ENCODE measurements around the gene TSSK2. TPM values are rescaled to one million over a fixed set of nuclear protein-coding genes. Genes with fewer than 3 reads are reported as not detected.
"Not testable (repeated sequence)": the region's sequence is repeated elsewhere in the genome, so short reads cannot be mapped to it uniquely, and the experiment has no call there.

Gene TSSK2
- polyA plus RNA-seq, 2 donors: 0.05 to 0.06 TPM

- 88% methylated on average over 11 of the region's 11 CpGs for WGBS, 2 donors
- not testable (repeated sequence) for H3K4me3 ChIP-seq (ENCODE audit: low read depth in 1 of 2, low read length in 2 of 2); H3K4me1 ChIP-seq (ENCODE audit: control insufficient read depth in 2 of 2, insufficient read depth in 2 of 2, low read length in 1 of 2); H3K27ac ChIP-seq (ENCODE audit: low read depth in 2 of 2, low read length in 1 of 2); H3K36me3 ChIP-seq (ENCODE audit: control insufficient read depth in 2 of 2, insufficient read depth in 2 of 2, low read length in 1 of 2); H3K9me3 ChIP-seq (ENCODE audit: control insufficient read depth in 2 of 2, insufficient read depth in 1 of 2, low read depth in 1 of 2, low read length in 1 of 2); H3K27me3 ChIP-seq (ENCODE audit: control insufficient read depth in 1 of 2, insufficient read depth in 2 of 2, low read length in 2 of 2)
Measured at GRCh38 chr22:19158649-19159048, 27.5 kb downstream of the TSSK2 start.

- no peak overlapping the region for H3K27ac ChIP-seq (ENCODE audit: low read depth in 2 of 2, low read length in 1 of 2)
- peaks cover 0 to 4% of the 10 kb centered on the region in 2 donors for H3K27me3 ChIP-seq (ENCODE audit: control insufficient read depth in 1 of 2, insufficient read depth in 2 of 2, low read length in 2 of 2)
- peaks cover 0 to 2% of the 10 kb centered on the region in 2 donors for H3K4me1 ChIP-seq (ENCODE audit: control insufficient read depth in 2 of 2, insufficient read depth in 2 of 2, low read length in 1 of 2)
- no peak overlapping the region for H3K4me3 ChIP-seq (ENCODE audit: low read depth in 1 of 2, low read length in 2 of 2)
- 95% methylated on average over 6 of the region's 6 CpGs for WGBS, 2 donors
- no peaks in the 10 kb centered on the region for H3K9me3 ChIP-seq (ENCODE audit: control insufficient read depth in 2 of 2, insufficient read depth in 1 of 2, low read depth in 1 of 2, low read length in 1 of 2)
- H3K36me3 ChIP-seq (ENCODE audit: control insufficient read depth in 2 of 2, insufficient read depth in 2 of 2, low read length in 1 of 2): no peaks in the 10 kb centered on the region
Measured at GRCh38 chr22:19164425-19164824, 33.3 kb downstream of the TSSK2 start.

- WGBS, 2 donors: 77 to 81% methylated on average over 8 of the region's 8 CpGs
- Histone ChIP-seq H3K9me3 (ENCODE audit: control insufficient read depth in 2 of 2, insufficient read depth in 1 of 2, low read depth in 1 of 2, low read length in 1 of 2) (no peaks in the 10 kb centered on the region), H3K27me3 (ENCODE audit: control insufficient read depth in 1 of 2, insufficient read depth in 2 of 2, low read length in 2 of 2) (peaks cover 0 to 7% of the 10 kb centered on the region in 2 donors), H3K4me1 (ENCODE audit: control insufficient read depth in 2 of 2, insufficient read depth in 2 of 2, low read length in 1 of 2) (peaks cover 0 to 16% of the 10 kb centered on the region in 2 donors), H3K27ac (ENCODE audit: low read depth in 2 of 2, low read length in 1 of 2) (no peak overlapping the region), H3K4me3 (ENCODE audit: low read depth in 1 of 2, low read length in 2 of 2) (no peak overlapping the region), H3K36me3 (ENCODE audit: control insufficient read depth in 2 of 2, insufficient read depth in 2 of 2, low read length in 1 of 2) (no peaks in the 10 kb centered on the region)
Measured at GRCh38 chr22:19166421-19166820, 35.3 kb downstream of the TSSK2 start.

- Histone ChIP-seq H3K9me3 (ENCODE audit: control insufficient read depth in 2 of 2, insufficient read depth in 1 of 2, low read depth in 1 of 2, low read length in 1 of 2) (no peaks in the 10 kb centered on the region), H3K27ac (ENCODE audit: low read depth in 2 of 2, low read length in 1 of 2) (no peak overlapping the region), H3K4me3 (ENCODE audit: low read depth in 1 of 2, low read length in 2 of 2) (no peak overlapping the region), H3K4me1 (ENCODE audit: control insufficient read depth in 2 of 2, insufficient read depth in 2 of 2, low read length in 1 of 2) (peaks cover 0 to 19% of the 10 kb centered on the region in 2 donors), H3K36me3 (ENCODE audit: control insufficient read depth in 2 of 2, insufficient read depth in 2 of 2, low read length in 1 of 2) (no peaks in the 10 kb centered on the region), H3K27me3 (ENCODE audit: control insufficient read depth in 1 of 2, insufficient read depth in 2 of 2, low read length in 2 of 2) (peaks cover 0 to 7% of the 10 kb centered on the region in 2 donors)
- WGBS, 2 donors: 69 to 71% methylated on average over 13 of the region's 13 CpGs
Measured at GRCh38 chr22:19167106-19167869, 36.2 kb downstream of the TSSK2 start.

GRCh38 chr22:19168088-19168890 lies 37.2 kb downstream of the TSSK2 start:
- Histone ChIP-seq H3K27me3 (ENCODE audit: control insufficient read depth in 1 of 2, insufficient read depth in 2 of 2, low read length in 2 of 2) (peaks cover 0 to 7% of the 10 kb centered on the region in 2 donors), H3K27ac (ENCODE audit: low read depth in 2 of 2, low read length in 1 of 2) (no peak overlapping the region), H3K4me1 (ENCODE audit: control insufficient read depth in 2 of 2, insufficient read depth in 2 of 2, low read length in 1 of 2) (peaks cover 0 to 29% of the 10 kb centered on the region in 2 donors), H3K36me3 (ENCODE audit: control insufficient read depth in 2 of 2, insufficient read depth in 2 of 2, low read length in 1 of 2) (no peaks in the 10 kb centered on the region), H3K4me3 (ENCODE audit: low read depth in 1 of 2, low read length in 2 of 2) (no peak overlapping the region), H3K9me3 (ENCODE audit: control insufficient read depth in 2 of 2, insufficient read depth in 1 of 2, low read depth in 1 of 2, low read length in 1 of 2) (no peaks in the 10 kb centered on the region)
- WGBS, 2 donors: 52 to 58% methylated on average over 17 of the region's 17 CpGs

DNA sequence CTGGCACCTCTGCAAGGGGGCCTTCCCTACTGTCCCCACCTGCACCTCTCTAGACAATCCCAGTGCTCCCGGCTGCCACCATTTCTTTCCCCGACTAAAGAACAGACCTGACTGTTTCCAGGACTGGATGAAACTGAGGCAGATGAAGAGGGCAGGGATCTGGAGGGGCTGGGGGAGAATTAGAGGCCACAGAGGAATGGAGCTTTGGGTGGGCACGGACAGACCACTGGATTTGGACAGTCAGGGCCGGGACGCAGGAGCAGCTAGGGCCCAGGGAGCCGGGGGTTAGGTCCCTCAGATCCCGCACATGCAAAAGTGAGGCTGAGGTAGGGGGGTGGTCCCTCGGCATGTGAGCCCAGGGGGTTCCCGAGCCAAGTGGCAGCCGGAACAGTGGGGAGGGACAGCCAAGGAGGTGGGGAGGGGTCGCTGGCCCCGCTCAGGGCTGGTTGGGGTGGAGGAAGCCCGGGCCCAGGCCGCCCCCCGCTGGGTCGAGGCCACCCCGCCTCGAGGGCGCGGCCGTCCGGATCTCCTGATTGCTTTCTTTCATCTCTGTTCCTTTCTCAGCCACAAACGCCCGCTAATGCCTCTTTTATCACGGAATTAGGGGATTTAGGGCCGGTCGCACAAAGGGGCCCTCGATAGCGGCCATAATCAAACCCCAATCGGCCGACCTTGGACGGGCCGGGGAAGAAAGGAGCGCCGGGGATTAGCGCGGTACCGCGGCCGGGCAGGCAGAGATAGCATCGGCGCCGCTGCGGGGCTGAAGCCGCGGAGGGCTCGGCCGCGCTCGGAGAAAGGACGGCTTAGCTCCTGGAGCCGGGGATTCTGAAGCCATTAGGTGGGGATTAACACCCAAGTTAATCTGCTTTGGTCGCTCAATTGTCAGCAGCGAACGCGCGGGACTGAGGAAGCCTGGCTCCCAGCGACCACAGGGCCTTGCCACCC lies 38.2 kb downstream of the TSSK2 start:
- no peaks in the 10 kb centered on the region for H3K36me3 ChIP-seq (ENCODE audit: control insufficient read depth in 2 of 2, insufficient read depth in 2 of 2, low read length in 1 of 2)
- peaks cover 0 to 38% of the 10 kb centered on the region in 2 donors for H3K4me1 ChIP-seq (ENCODE audit: control insufficient read depth in 2 of 2, insufficient read depth in 2 of 2, low read length in 1 of 2)
- H3K27ac ChIP-seq (ENCODE audit: low read depth in 2 of 2, low read length in 1 of 2): no peak overlapping the region
- 5 to 7% methylated on average over 50 to 58 of the region's 58 CpGs for WGBS, 2 donors
- H3K9me3 ChIP-seq (ENCODE audit: control insufficient read depth in 2 of 2, insufficient read depth in 1 of 2, low read depth in 1 of 2, low read length in 1 of 2): no peaks in the 10 kb centered on the region
- H3K27me3 ChIP-seq (ENCODE audit: control insufficient read depth in 1 of 2, insufficient read depth in 2 of 2, low read length in 2 of 2): peaks cover 0 to 7% of the 10 kb centered on the region in 2 donors
- peak overlapping the region in 1 of 2 donors; percentile 8 for H3K4me3 ChIP-seq (ENCODE audit: low read depth in 1 of 2, low read length in 2 of 2)

GRCh38 chr22:19169947-19170318 lies 38.8 kb downstream of the TSSK2 start:
- WGBS, 2 donors: 37 to 50% methylated on average over 7 of the region's 7 CpGs
- peaks cover 0 to 7% of the 10 kb centered on the region in 2 donors for H3K27me3 ChIP-seq (ENCODE audit: control insufficient read depth in 1 of 2, insufficient read depth in 2 of 2, low read length in 2 of 2)

DNA sequence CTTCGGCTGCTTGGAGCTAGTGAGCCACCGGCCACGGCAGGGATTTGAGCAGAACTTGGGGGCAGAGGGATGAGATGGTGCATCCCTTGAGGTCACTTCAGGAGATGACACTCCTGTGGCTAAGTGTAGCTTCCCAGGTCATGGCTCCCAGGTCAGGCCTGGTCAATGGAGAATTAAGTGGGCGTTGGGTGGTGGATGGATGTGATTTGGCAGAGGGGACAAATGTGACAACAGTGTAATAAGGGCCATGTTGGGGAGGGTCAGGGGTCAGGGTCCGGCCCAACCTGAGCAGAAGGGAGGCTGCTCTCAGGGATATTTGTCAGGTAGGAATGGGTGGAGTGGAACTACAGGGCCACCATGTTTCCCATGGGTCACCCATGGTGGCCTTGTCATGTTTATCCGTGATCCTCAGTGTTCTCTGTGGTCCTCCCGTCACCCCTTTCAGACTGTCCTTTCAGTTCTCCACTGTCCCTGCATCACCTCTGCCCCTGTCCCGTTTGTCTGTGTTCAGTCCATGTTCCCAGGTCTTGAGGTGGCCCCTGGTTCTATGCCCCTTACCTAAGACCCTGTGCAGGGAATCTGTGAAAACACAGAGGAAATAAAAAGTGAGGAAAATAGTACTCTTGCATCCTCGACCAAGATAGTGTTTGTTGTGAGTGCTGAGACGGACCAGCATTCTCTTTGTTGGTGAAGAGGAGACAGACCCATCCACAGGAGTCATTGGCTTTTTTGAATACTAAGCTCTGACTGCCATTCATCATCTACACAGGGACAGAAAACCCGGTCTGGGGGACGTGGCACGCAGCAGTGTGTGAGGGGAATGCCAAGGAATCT lies 41.3 kb downstream of the TSSK2 start:
- Histone ChIP-seq H3K9me3 (ENCODE audit: control insufficient read depth in 2 of 2, insufficient read depth in 1 of 2, low read depth in 1 of 2, low read length in 1 of 2) (no peaks in the 10 kb centered on the region), H3K27me3 (ENCODE audit: control insufficient read depth in 1 of 2, insufficient read depth in 2 of 2, low read length in 2 of 2) (peaks cover 0 to 7% of the 10 kb centered on the region in 2 donors), H3K36me3 (ENCODE audit: control insufficient read depth in 2 of 2, insufficient read depth in 2 of 2, low read length in 1 of 2) (peaks cover 0 to 7% of the 10 kb centered on the region in 2 donors), H3K4me3 (ENCODE audit: low read depth in 1 of 2, low read length in 2 of 2) (peak overlapping the region; percentile 96 to 98), H3K27ac (ENCODE audit: low read depth in 2 of 2, low read length in 1 of 2) (peak overlapping the region; percentile 78 to 89), H3K4me1 (ENCODE audit: control insufficient read depth in 2 of 2, insufficient read depth in 2 of 2, low read length in 1 of 2) (peaks cover 0 to 48% of the 10 kb centered on the region in 2 donors)
- WGBS, 2 donors: 28 to 30% methylated on average over 13 of the region's 13 CpGs

More at GRCh38 chr22:19169947-19170318, 38.8 kb downstream of the TSSK2 start:
- Histone ChIP-seq H3K36me3 (ENCODE audit: control insufficient read depth in 2 of 2, insufficient read depth in 2 of 2, low read length in 1 of 2) (no peaks in the 10 kb centered on the region), H3K9me3 (ENCODE audit: control insufficient read depth in 2 of 2, insufficient read depth in 1 of 2, low read depth in 1 of 2, low read length in 1 of 2) (no peaks in the 10 kb centered on the region), H3K4me1 (ENCODE audit: control insufficient read depth in 2 of 2, insufficient read depth in 2 of 2, low read length in 1 of 2) (peaks cover 0 to 38% of the 10 kb centered on the region in 2 donors), H3K27ac (ENCODE audit: low read depth in 2 of 2, low read length in 1 of 2) (no peak overlapping the region), H3K4me3 (ENCODE audit: low read depth in 1 of 2, low read length in 2 of 2) (peak overlapping the region in 1 of 2 donors; percentile 8)

Measured in esophagus (tissue), 2 donors.